Skeletal muscle cell (primary cell): ENCODE measurements around the gene PRKN.

Experiments
- DNase-seq: peaks from one replicate; pipeline ENCODE4 v3.0.0-alpha.2; 2010; ENCODE audit warnings: low read depth
- H3K4me3 ChIP-seq: 2 replicates; pipeline ENCODE4 v1.5.1; 2011; ENCODE audit warnings: low read depth, mild to moderate bottlenecking, control low read depth, low read length, moderate library complexity

Gene PRKN

GRCh38 chr6:161622779-161623178, 1104.8 kb downstream of the PRKN start:
- DNase-seq: no peak

GRCh38 chr6:161618831-161619454, 1108.6 kb downstream of the PRKN start:
- H3K4me3 ChIP-seq: no peak overlapping the region
- no peak for DNase-seq

More at GRCh38 chr6:161622779-161623178, 1104.8 kb downstream of the PRKN start:
- no peak overlapping the region for H3K4me3 ChIP-seq

- H3K4me3 ChIP-seq: no peak overlapping the region
- no peak for DNase-seq
These were observed 1113.9 kb downstream of the PRKN start for GRCh38 chr6:161613711-161614110.

- DNase-seq: no peak
- no peak overlapping the region for H3K4me3 ChIP-seq
These were observed 1118.8 kb downstream of the PRKN start for GRCh38 chr6:161608771-161609170.

GRCh38 chr6:161607696-161608297, 1119.8 kb downstream of the PRKN start:
- H3K4me3 ChIP-seq: no peak overlapping the region

GRCh38 chr6:161602359-161602758, 1125.2 kb downstream of the PRKN start:
- DNase-seq: no peak
- no peak overlapping the region for H3K4me3 ChIP-seq

More at GRCh38 chr6:161607696-161608297, 1119.8 kb downstream of the PRKN start:
- no peak for DNase-seq

- no peak overlapping the region for H3K4me3 ChIP-seq
- no peak for DNase-seq
These were observed 1128.7 kb downstream of the PRKN start for GRCh38 chr6:161598896-161599295.

- DNase-seq: no peak
- H3K4me3 ChIP-seq: no peak overlapping the region
These were observed 1130.6 kb downstream of the PRKN start for GRCh38 chr6:161596807-161597520.

GRCh38 chr6:161594412-161594811, 1133.2 kb downstream of the PRKN start:
- no peak overlapping the region for H3K4me3 ChIP-seq
- no peak for DNase-seq

- DNase-seq: no peak
- no peak overlapping the region for H3K4me3 ChIP-seq
These were observed 1136.5 kb downstream of the PRKN start for GRCh38 chr6:161590961-161591627.

- H3K4me3 ChIP-seq: no peak overlapping the region
- no peak for DNase-seq
These were observed 1140.7 kb downstream of the PRKN start for GRCh38 chr6:161586887-161587286.

- no peak for DNase-seq
- H3K4me3 ChIP-seq: no peak overlapping the region
These were observed 1142.8 kb downstream of the PRKN start for GRCh38 chr6:161584621-161585340.

- DNase-seq: no peak
- H3K4me3 ChIP-seq: no peak overlapping the region
These were observed 1143.5 kb downstream of the PRKN start for GRCh38 chr6:161584051-161584450.

GRCh38 chr6:161583584-161583983, 1144.0 kb downstream of the PRKN start:
- no peak for DNase-seq
- H3K4me3 ChIP-seq: no peak overlapping the region

GRCh38 chr6:161578478-161578877, 1149.1 kb downstream of the PRKN start:
- H3K4me3 ChIP-seq: no peak overlapping the region
- no peak for DNase-seq

- no peak overlapping the region for H3K4me3 ChIP-seq
- DNase-seq: no peak
These were observed 1151.9 kb downstream of the PRKN start for GRCh38 chr6:161575523-161576254.

GRCh38 chr6:161568885-161569456, 1158.6 kb downstream of the PRKN start:
- no peak for DNase-seq
- H3K4me3 ChIP-seq: no peak overlapping the region

- no peak overlapping the region for H3K4me3 ChIP-seq
- DNase-seq: no peak
These were observed 1162.6 kb downstream of the PRKN start for GRCh38 chr6:161564952-161565351.

GRCh38 chr6:161561908-161562307, 1165.7 kb downstream of the PRKN start:
- H3K4me3 ChIP-seq: no peak overlapping the region
- DNase-seq: no peak
